Trophoblast cell (in vitro differentiated cells and primary cell): Measurements from ENCODE around the gene MEF2D.

Source experiments
- DNase-seq, 2 donors: peaks; one replicate each; pipeline ENCODE4 v3.0.0-alpha.2; 2016
- H2AFZ ChIP-seq: 2 replicates; pipeline ENCODE4 v1.6.1; 2013; ENCODE audit warnings: low read length, moderate library complexity, mild to moderate bottlenecking; ENCODE audit not compliant: insufficient read depth, poor library complexity
- H2AK5ac ChIP-seq: 2 replicates; pipeline ENCODE4 v1.6.1; 2013; ENCODE audit warnings: mild to moderate bottlenecking, low read length
- H2BK120ac ChIP-seq: 2 replicates; pipeline ENCODE4 v1.6.1; 2013; ENCODE audit warnings: low read length, mild to moderate bottlenecking, moderate library complexity; ENCODE audit not compliant: insufficient read depth, poor library complexity
- H2BK12ac ChIP-seq: 2 replicates; pipeline ENCODE4 v1.6.1; 2013; ENCODE audit warnings: mild to moderate bottlenecking, low read length, moderate library complexity
- H2BK5ac ChIP-seq: 2 replicates; pipeline ENCODE4 v1.6.1; 2013; ENCODE audit warnings: low read length, low read depth, moderate library complexity, mild to moderate bottlenecking; ENCODE audit not compliant: poor library complexity
- H3K14ac ChIP-seq: 2 replicates; pipeline ENCODE4 v1.6.1; 2013; ENCODE audit warnings: mild to moderate bottlenecking, low read length
- H3K18ac ChIP-seq: 2 replicates; pipeline ENCODE4 v1.6.1; 2013; ENCODE audit warnings: mild to moderate bottlenecking, low read length
- H3K23ac ChIP-seq: 2 replicates; pipeline ENCODE4 v1.6.1; 2013; ENCODE audit warnings: low read length
- H3K27ac ChIP-seq: 2 replicates; pipeline ENCODE4 v1.5.1; 2013; ENCODE audit warnings: low read depth, mild to moderate bottlenecking, inconsistent platforms, low read length, moderate library complexity
- H3K27me3 ChIP-seq: 2 replicates; pipeline ENCODE4 v1.6.1; 2013; ENCODE audit warnings: inconsistent platforms, mild to moderate bottlenecking, low read length, moderate library complexity; ENCODE audit not compliant: insufficient read depth
- H3K36me3 ChIP-seq, 2 experiments: 1 replicate in 1 of 2; 2 replicates in 1 of 2; pipeline ENCODE4 v1.6.1; 2013; ENCODE audit warnings: low read length in 2 of 2, mild to moderate bottlenecking in 2 of 2, moderate library complexity in 1 of 2; ENCODE audit not compliant: insufficient read depth in 2 of 2, control insufficient read depth in 1 of 2
- H3K4ac ChIP-seq: 2 replicates; pipeline ENCODE4 v1.6.1; 2013; ENCODE audit warnings: low read depth, mild to moderate bottlenecking, low read length, moderate library complexity
- H3K4me1 ChIP-seq, 2 experiments: 1 replicate in 1 of 2; 2 replicates in 1 of 2; pipeline ENCODE4 v1.6.1; 2013; ENCODE audit warnings: low read length in 2 of 2, mild to moderate bottlenecking in 2 of 2, moderate library complexity in 1 of 2; ENCODE audit not compliant: insufficient read depth in 2 of 2, control insufficient read depth in 1 of 2
- H3K4me2 ChIP-seq: 2 replicates; pipeline ENCODE4 v1.6.1; 2013; ENCODE audit warnings: inconsistent platforms, mild to moderate bottlenecking, low read length, moderate library complexity
- H3K4me3 ChIP-seq: 2 replicates; pipeline ENCODE4 v1.5.1; 2013; ENCODE audit warnings: mild to moderate bottlenecking, low read depth, low read length, inconsistent platforms
- H3K79me1 ChIP-seq: one replicate; pipeline ENCODE4 v1.6.1; 2013; ENCODE audit warnings: low read length
- H3K79me2 ChIP-seq: 2 replicates; pipeline ENCODE4 v1.6.1; 2013; ENCODE audit warnings: low read length, mild to moderate bottlenecking; ENCODE audit not compliant: control insufficient read depth, insufficient read depth, poor library complexity
- H3K9ac ChIP-seq: 2 replicates; pipeline ENCODE4 v1.6.1; 2013; ENCODE audit warnings: mild to moderate bottlenecking, low read length
- H3K9me3 ChIP-seq: 2 replicates; pipeline ENCODE4 v1.6.1; 2013; ENCODE audit warnings: low read depth, mild to moderate bottlenecking, control low read depth, inconsistent platforms, low read length; ENCODE audit not compliant: insufficient read depth
- H4K12ac ChIP-seq: 2 replicates; pipeline ENCODE4 v1.6.1; 2013; ENCODE audit warnings: low read depth, mild to moderate bottlenecking, low read length, moderate library complexity
- H4K8ac ChIP-seq: 2 replicates; pipeline ENCODE4 v1.6.1; 2013; ENCODE audit warnings: low read depth, mild to moderate bottlenecking, low read length, moderate library complexity
- H4K91ac ChIP-seq: one replicate; pipeline ENCODE4 v1.6.1; 2013; ENCODE audit warnings: low read depth, mild to moderate bottlenecking, low read length, moderate library complexity
- WGBS: extraction: QIAGEN DNeasy Blood & Tissue Kit; methylation state at CpG from one replicate; pipeline ENCODE4 v1.1.7; 2013; ENCODE audit warnings: missing lambda C conversion rate; ENCODE audit not compliant: insufficient read length, insufficient coverage; ENCODE audit errors: extremely low coverage; 5-methylcytosine and 5-hydroxymethylcytosine counted together

The MEF2D gene

DNA sequence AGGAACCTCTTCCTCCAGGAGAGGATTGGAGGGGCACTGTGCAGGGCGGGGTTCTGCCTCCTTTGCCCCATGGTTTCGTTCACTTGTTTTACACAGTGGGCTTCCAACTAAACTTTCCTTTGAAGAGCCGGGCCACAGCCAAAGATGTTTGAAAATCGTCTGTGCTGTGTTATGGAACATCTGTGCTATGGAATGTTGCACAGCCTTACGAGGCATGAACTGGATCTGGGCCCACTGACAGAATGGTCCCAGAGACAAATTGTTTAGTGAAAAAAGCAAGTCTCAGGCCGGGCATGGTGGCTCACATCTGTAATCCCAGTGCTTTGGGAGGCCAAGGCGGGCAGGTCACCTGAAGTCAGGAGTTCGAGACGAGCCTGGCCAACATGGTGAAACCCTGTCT, 12.6 kb upstream of the MEF2D start:
- H3K23ac ChIP-seq: no peak overlapping the region
- no peak overlapping the region for H3K4me3 ChIP-seq
- H2BK5ac ChIP-seq: no peak overlapping the region
- WGBS: no CpG with 5 or more reads among the region's 9 CpGs
- no peak overlapping the region for H4K91ac ChIP-seq
- H3K14ac ChIP-seq: no peak overlapping the region
- no peak overlapping the region for H2AK5ac ChIP-seq
- no peak overlapping the region for H2BK120ac ChIP-seq
- no peaks in the 10 kb centered on the region for H3K9me3 ChIP-seq
- H3K4me1 ChIP-seq: no peaks in the 10 kb centered on the region
- no peaks in the 10 kb centered on the region for H3K36me3 ChIP-seq
- no peak overlapping the region for H3K4ac ChIP-seq
- H3K79me2 ChIP-seq: no peaks in the 10 kb centered on the region
- H4K8ac ChIP-seq: no peak overlapping the region
- no peak overlapping the region for H4K12ac ChIP-seq
- no peak overlapping the region for H3K27ac ChIP-seq
- no peak overlapping the region for H2AFZ ChIP-seq
- no peak overlapping the region for H2BK12ac ChIP-seq
- no peak overlapping the region for H3K9ac ChIP-seq
- H3K79me1 ChIP-seq: no peaks in the 10 kb centered on the region
- H3K4me2 ChIP-seq: no peak overlapping the region
- DNase-seq: no peak
- H3K27me3 ChIP-seq: peaks cover 2% of the 10 kb centered on the region
- H3K18ac ChIP-seq: no peak overlapping the region

DNA sequence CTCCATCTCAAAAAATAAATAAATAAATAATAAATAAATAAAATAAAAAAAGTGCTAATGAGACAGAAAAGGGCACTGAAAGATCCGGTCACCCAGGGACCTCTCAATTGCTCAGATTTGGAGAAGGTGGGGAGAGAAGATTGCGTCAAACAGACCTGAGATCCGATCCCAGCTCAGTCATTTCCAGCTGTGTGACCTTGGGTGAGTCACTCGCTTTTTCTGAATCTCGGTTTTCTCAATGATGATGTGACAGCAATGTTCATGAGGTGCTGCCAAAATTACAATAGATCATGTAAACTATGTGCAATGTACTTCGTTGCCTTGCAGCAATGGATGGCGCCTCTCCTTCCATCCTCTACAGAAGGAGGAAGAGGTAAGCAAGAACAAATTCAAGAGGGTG, 11.1 kb upstream of the MEF2D start:
- Histone ChIP-seq H3K79me2 (no peaks in the 10 kb centered on the region), H3K27me3 (peaks cover 2% of the 10 kb centered on the region), H3K4ac (no peak overlapping the region), H3K14ac (no peak overlapping the region), H4K8ac (no peak overlapping the region), H3K9ac (no peak overlapping the region), H3K23ac (no peak overlapping the region), H3K4me1 (no peaks in the 10 kb centered on the region), H2AFZ (no peak overlapping the region), H3K18ac (no peak overlapping the region), H3K27ac (no peak overlapping the region), H4K12ac (no peak overlapping the region), H3K9me3 (no peaks in the 10 kb centered on the region), H4K91ac (no peak overlapping the region), H3K79me1 (no peaks in the 10 kb centered on the region), H3K4me3 (no peak overlapping the region), H2BK120ac (no peak overlapping the region), H2AK5ac (no peak overlapping the region), H2BK5ac (no peak overlapping the region), H3K36me3 (no peaks in the 10 kb centered on the region), H2BK12ac (no peak overlapping the region), H3K4me2 (no peak overlapping the region)
- DNase-seq: no peak
- WGBS: no CpG with 5 or more reads among the region's 7 CpGs

DNA sequence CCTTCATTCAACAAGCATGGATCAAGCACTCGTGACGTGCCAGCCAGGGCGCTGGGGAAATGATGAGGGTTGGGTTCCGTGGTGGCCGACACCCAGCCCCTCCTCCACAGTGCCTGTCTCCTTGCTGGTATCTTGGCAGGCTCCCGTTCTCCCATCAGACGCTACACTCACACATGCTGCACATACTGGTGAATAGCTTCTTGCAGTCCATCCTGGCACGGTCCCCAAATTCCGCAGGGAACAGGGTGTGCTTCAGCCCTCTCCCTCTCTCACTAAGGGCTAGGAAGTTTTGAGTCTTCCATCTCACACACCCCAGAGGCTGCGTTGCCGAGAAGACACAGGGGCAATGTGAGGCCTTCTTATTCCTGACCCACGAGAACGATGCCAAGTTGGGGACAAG, 10.1 kb upstream of the MEF2D start:
- Histone ChIP-seq H3K4me1 (no peaks in the 10 kb centered on the region), H3K36me3 (no peaks in the 10 kb centered on the region), H2BK5ac (no peak overlapping the region), H3K27ac (no peak overlapping the region), H3K9me3 (no peaks in the 10 kb centered on the region), H3K79me2 (no peaks in the 10 kb centered on the region), H3K79me1 (no peaks in the 10 kb centered on the region), H4K8ac (no peak overlapping the region), H3K27me3 (peaks cover 2% of the 10 kb centered on the region), H2BK12ac (no peak overlapping the region), H3K14ac (no peak overlapping the region), H2AK5ac (no peak overlapping the region), H2AFZ (no peak overlapping the region), H4K12ac (no peak overlapping the region), H3K4me2 (no peak overlapping the region), H2BK120ac (no peak overlapping the region), H3K4ac (no peak overlapping the region), H3K9ac (no peak overlapping the region), H3K23ac (no peak overlapping the region), H3K18ac (no peak overlapping the region), H4K91ac (no peak overlapping the region), H3K4me3 (no peak overlapping the region)
- WGBS: no CpG with 5 or more reads among the region's 13 CpGs
- no peak for DNase-seq

DNA sequence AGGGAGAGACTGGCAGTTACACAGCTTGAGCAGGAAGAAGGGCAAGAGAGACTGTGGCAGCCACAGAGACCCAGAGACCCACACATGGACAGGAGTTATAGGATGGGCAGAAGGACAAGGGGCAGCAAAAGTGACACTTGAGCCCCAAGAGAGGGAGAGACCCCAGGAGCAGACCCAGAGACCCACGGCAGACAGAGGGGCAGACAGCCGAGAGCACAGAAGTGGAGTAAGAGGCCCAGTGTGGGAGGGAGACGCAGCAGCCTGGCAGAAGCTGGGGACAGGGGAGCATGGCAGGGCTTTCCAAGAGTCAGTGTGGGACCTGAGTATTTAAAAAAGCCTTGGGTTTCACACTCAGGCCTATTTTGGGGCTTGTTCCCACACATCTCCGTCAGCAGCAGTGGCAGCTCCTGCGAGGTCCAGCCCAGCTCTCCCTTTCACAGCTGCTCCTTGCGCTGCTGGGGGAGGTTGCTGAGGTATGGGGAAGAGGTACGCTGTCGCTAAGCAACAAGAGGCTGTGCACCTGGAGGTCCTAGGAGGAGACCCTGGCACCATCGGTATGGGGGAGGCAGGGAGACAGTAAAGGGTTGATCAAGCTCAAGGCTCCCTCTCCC, 9.0 kb upstream of the MEF2D start:
- H2BK12ac ChIP-seq: no peak overlapping the region
- peak overlapping the region; percentile 20 for H3K14ac ChIP-seq
- peaks cover 9% of the 10 kb centered on the region for H3K79me1 ChIP-seq
- peaks cover 2% of the 10 kb centered on the region for H3K27me3 ChIP-seq
- H4K8ac ChIP-seq: no peak overlapping the region
- H3K79me2 ChIP-seq: no peaks in the 10 kb centered on the region
- no CpG with 5 or more reads among the region's 9 CpGs for WGBS
- H4K12ac ChIP-seq: no peak overlapping the region
- no peak overlapping the region for H2AFZ ChIP-seq
- no peak overlapping the region for H2BK120ac ChIP-seq
- H2BK5ac ChIP-seq: no peak overlapping the region
- DNase-seq: no peak
- H3K4me3 ChIP-seq: no peak overlapping the region
- no peak overlapping the region for H3K18ac ChIP-seq
- H3K4me1 ChIP-seq: peaks cover 4 to 6% of the 10 kb centered on the region in 2 experiments
- no peaks in the 10 kb centered on the region for H3K9me3 ChIP-seq
- H4K91ac ChIP-seq: no peak overlapping the region
- no peak overlapping the region for H2AK5ac ChIP-seq
- no peak overlapping the region for H3K4me2 ChIP-seq
- no peak overlapping the region for H3K9ac ChIP-seq
- H3K27ac ChIP-seq: no peak overlapping the region
- H3K4ac ChIP-seq: no peak overlapping the region
- no peak overlapping the region for H3K23ac ChIP-seq
- no peaks in the 10 kb centered on the region for H3K36me3 ChIP-seq
